Measurements from ENCODE around the gene IER5L.

DNA sequence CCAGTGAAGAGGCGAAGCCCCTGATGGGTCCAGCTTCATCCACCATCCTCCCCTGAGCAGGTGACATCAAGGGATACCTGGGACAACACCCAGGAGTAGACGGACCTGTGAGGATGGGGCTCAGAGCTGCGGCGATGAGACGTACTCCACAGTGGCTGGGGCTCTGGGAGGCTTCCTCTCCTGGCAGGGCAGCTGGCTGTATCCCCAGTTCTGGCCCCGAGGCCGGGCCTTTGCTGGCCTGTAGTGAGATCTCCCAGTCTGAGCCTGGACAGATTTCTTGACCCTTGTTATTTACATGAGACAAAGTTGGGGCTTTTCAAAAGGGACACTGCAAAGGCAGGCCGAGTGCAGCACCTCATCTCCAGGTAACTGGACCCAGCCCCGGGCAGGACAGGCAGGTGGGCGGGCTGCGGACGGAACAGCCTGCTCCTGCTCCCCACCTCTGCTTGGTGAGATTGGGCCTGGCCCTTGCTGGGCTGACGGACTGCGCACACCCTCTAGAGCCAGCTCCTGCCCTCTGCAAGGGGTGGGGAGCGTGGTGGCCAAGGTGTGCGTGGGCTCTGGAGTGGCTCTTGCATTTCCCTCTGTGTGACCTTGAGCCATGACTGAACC, 23.1 kb downstream of the IER5L start:
- TF ChIP-seq, protein P1, sequence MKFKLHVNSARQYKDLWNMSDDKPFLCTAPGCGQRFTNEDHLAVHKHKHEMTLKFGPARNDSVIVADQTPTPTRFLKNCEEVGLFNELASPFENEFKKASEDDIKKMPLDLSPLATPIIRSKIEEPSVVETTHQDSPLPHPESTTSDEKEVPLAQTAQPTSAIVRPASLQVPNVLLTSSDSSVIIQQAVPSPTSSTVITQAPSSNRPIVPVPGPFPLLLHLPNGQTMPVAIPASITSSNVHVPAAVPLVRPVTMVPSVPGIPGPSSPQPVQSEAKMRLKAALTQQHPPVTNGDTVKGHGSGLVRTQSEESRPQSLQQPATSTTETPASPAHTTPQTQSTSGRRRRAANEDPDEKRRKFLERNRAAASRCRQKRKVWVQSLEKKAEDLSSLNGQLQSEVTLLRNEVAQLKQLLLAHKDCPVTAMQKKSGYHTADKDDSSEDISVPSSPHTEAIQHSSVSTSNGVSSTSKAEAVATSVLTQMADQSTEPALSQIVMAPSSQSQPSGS (tag by site-specific recombination; IDR thresholded peaks at IDR 0.05; ENCODE audit: low read depth): no peak
- TF ChIP-seq, protein P2, sequence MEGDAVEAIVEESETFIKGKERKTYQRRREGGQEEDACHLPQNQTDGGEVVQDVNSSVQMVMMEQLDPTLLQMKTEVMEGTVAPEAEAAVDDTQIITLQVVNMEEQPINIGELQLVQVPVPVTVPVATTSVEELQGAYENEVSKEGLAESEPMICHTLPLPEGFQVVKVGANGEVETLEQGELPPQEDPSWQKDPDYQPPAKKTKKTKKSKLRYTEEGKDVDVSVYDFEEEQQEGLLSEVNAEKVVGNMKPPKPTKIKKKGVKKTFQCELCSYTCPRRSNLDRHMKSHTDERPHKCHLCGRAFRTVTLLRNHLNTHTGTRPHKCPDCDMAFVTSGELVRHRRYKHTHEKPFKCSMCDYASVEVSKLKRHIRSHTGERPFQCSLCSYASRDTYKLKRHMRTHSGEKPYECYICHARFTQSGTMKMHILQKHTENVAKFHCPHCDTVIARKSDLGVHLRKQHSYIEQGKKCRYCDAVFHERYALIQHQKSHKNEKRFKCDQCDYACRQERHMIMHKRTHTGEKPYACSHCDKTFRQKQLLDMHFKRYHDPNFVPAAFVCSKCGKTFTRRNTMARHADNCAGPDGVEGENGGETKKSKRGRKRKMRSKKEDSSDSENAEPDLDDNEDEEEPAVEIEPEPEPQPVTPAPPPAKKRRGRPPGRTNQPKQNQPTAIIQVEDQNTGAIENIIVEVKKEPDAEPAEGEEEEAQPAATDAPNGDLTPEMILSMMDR (tag by site-specific recombination; IDR thresholded peaks at IDR 0.05): no peak
- TF ChIP-seq ZBTB21 (tag by site-specific recombination; IDR thresholded peaks at IDR 0.05) (no peak), TSHZ1 (tag by site-specific recombination; IDR thresholded peaks at IDR 0.05; ENCODE audit: borderline replicate concordance) (no peak), ZNF157 (tag by site-specific recombination; IDR thresholded peaks at IDR 0.05) (no peak), ZNF701 (tag by site-specific recombination; IDR thresholded peaks at IDR 0.05) (no peak), ZNF266 (tag by site-specific recombination; IDR thresholded peaks at IDR 0.05; ENCODE audit: low read depth) (no peak)
- TF ChIP-seq, protein P3, sequence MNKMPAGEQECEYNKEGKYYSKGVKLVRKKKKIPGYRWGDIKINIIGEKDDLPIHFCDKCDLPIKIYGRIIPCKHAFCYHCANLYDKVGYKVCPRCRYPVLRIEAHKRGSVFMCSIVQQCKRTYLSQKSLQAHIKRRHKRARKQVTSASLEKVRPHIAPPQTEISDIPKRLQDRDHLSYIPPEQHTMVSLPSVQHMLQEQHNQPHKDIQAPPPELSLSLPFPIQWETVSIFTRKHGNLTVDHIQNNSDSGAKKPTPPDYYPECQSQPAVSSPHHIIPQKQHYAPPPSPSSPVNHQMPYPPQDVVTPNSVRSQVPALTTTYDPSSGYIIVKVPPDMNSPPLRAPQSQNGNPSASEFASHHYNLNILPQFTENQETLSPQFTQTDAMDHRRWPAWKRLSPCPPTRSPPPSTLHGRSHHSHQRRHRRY (tag by site-specific recombination; IDR thresholded peaks at IDR 0.05): no peak
